C1 segment of cervical spinal cord (tissue), 14 donors: Measurements from ENCODE around the gene TMEM45B.
"Not testable (repeated sequence)": the region's sequence is repeated elsewhere in the genome, so short reads cannot be mapped to it uniquely, and the experiment has no call there.

Source experiments
- DNase-seq, 14 donors: peaks; one replicate each; lab custom pipeline; 2025; lab: John Stamatoyannopoulos, UW

The TMEM45B gene

DNA sequence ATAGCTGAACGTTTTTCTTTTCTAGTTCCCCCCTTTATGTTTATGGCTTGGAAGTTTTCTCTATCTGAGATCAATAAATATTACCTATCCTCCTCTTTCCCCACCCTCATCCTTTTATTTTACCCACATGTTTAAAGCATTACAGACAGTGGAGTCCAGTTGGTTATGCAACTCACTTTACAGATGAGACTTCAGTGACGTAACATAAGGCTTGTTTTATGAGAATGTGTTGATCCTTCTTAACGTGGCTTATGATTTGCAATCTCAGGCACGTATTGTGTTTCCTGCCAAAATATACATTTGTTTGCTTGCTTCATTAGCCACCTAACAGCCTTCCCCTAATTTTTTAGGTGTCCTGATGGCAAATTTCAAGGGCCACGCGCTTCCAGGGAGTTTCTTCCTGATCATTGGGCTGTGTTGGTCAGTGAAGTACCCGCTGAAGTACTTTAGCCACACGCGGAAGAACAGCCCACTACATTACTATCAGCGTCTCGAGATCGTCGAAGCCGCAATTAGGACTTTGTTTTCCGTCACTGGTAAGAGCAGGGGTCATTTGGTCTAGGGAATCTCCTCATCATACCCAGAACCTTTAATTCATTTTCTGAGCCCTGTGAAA is 36.6 kb downstream of the TMEM45B start:
- DNase-seq, result no peak

GRCh38 chr11:129853518-129854231 is 38.0 kb downstream of the TMEM45B start:
- no peak for DNase-seq

DNA sequence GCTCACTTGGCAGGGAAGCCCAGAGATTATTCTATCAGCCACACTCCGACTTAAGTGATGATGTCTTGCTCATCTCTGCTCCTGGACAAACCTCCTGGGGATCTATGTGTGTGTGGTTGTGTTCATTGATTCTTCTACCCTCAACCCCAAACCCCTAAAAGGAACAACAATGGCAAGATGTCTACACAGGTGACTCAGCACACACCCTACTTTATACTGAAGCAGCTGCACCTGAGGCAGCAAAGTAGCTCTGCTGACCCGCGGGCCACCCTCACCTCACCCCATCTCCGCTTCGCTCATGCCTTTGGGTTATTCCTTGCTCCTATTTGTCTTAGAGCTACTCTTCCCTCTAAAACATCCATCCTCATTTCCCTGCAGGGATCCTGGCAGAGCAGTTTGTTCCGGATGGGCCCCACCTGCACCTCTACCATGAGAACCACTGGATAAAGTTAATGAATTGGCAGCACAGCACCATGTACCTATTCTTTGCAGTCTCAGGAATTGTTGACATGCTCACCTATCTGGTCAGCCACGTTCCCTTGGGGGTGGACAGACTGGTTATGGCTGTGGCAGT is 38.7 kb downstream of the TMEM45B start:
- DNase-seq, result no peak

- no peak for DNase-seq
Measured at GRCh38 chr11:129855086-129855485, 39.4 kb downstream of the TMEM45B start.

DNA sequence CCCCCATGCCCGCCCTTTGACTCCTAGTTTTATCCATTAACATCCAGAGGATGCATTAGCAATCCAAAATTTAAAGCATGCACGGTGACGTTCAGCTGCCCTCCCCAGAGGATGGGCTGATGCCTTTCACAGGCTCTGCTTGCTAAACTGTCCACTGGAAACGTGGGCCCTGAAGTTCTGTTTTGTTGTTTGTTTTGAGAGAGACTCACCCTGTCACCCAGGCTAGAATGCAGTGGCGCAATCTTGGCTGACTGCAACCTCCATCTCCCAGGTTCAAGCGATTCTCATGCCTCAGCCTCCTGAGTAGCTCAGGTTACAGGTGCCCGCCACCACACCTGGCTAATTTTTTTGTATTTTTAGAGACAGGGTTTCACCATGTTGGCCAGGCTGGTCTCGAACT is 40.4 kb downstream of the TMEM45B start:
- no peak for DNase-seq

DNA sequence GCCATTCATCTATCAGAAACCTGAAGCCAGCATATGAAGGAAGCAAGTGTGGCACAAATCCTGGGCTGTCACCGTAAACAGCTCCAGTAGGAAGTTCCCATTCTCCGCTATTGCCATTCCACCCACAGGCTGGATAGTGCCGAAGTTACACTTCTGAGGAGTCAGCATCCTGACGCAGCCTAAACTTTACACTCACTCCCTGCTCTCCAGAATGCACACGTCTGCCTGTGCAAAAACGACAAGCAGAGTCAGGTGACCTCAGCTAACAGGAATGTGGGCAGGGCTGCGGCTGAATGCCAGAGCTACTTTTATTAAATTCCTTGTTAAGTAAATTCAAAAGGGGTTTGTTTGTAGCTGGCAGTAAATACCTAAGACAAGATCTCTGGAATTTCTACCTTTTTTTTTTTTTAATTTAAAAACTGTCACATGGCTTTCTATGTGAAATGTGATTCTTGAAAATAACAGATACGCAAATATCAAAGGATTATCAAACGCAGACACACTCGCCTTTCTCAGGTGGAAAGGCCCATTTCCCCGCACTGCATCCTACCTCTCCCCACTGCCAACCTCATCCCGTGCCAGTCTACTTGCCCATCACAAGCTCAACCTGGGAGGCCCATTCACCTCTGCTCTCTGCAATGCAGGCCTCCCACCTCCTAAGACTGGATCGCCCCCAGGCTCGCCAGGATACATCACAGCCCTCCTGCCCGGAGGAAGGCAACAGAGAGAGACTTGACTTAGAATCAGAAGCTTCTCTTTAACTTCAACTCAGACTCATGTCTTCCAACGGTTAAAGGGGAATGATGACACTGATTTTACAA is 46.3 kb downstream of the TMEM45B start:
- no peak for DNase-seq

DNA sequence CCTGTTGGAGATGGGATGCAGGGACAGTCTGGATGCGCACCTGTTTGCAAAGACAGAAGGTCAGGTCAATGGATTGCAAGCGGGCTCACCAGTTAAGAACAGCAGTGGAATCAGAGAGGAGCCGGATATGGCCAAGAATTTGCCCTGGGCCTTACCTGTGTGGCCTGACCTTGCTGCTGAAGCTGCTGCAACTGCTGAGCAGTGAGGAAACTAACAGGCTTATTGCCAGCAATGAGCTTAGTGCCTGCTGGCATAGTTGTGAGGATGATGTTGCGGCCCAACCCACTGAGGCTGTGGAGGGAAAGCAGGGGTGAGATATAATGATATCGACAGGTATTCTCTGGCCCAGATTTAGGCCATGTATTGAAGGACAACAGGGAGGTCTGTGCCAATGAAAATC is 49.2 kb downstream of the TMEM45B start:
- no peak for DNase-seq

- DNase-seq, result no peak
Measured at GRCh38 chr11:129865701-129866100, 50.1 kb downstream of the TMEM45B start.

GRCh38 chr11:129866311-129866710 is 50.7 kb downstream of the TMEM45B start:
- no peak for DNase-seq

DNA sequence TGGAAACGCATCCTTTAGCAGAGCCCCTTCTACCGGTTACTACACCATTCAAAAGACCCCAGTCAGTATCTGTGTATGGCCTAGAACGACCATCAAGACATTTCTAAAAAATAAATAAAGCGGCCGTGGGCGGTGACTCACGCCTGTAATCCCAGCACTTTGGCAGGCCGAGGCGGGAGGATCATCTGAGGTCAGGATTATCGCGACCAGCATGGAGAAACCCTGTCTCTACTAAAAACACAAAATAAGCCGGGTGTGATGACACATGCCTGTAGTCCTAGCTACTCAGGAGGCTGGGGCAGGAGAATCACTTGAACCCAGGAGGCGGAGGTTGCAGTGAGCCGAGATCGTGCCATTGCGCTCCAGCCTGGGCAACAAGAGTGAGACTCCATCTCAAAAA is 53.0 kb downstream of the TMEM45B start:
- DNase-seq, result not testable (repeated sequence)

DNA sequence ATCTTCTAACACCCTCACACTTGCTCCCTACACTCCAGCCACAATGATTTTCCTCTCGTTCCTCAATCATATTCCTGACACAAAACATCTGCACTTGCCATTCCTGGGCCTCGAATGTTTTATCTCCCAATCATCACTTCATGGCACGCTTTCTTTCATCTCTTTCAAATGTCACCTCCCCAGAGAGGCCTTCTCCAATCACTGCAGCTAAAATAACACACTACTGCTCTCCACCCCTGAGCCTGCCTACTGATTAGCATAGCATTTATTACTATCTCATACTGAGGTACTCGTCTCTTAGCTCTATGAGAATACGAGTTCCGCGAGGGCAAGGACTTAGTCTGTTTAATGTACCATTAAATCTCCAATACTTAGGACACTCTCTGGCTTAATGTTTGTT is 56.3 kb downstream of the TMEM45B start:
- no peak for DNase-seq

DNA sequence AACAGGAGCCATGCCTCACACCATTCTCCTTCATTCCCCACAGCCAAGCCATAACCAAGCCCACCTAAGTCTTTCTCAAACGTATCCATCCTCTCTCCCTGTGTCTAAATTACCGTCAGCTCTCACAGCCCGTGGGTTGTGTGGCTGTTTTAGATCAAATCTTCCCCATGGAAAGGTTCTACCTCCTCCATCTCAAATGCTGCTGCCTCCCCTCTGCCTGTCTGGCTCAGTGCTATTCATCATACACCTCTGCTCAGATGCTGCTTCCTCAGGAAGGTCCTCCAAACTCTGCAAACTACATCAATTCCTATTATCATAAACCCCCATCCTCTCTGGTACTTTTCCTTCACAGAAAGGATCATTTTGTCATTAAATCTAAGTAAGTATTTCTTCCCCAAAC is 64.7 kb downstream of the TMEM45B start:
- no peak for DNase-seq

GRCh38 chr11:129881570-129882170 is 66.0 kb downstream of the TMEM45B start:
- DNase-seq, result no peak

DNA sequence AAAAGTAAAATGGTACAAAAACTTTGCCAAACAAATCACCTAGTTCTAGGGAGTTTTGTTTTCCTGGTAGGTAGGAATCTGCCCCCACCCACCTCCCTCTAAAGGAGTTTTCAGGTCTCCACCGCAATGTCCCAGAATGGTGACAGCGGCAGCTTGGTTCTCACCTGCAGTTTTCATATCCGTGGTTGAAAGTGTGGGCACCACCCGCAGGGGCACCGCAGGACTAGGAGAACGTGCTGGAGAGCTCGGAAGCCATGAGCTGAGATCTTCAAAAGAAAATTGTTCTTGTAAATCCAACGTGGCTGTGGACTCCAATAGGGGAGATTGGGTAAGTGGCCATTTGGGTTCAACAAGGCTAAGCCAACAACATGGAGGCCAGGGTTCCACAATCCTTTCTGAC is 68.9 kb downstream of the TMEM45B start:
- DNase-seq, result no peak

DNA sequence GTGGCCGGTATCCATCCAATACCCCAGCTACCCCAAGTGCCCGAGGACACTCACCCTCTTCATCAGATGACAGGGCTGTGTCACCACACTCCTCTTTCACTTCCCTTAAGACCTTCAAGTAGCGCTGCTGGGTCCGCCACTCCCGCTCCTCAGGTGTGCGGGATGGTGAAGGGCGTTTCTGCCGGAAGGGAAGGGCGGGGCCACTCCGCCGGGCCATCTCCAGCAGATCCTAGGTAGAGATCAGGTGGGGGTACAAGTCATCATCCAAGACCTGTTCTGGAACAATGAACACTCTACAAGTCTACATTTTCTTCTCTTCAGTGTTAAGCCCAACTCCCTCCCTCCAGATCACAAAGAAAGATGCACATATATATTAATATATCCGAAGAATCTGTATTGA is 69.7 kb downstream of the TMEM45B start:
- DNase-seq, result no peak

DNA sequence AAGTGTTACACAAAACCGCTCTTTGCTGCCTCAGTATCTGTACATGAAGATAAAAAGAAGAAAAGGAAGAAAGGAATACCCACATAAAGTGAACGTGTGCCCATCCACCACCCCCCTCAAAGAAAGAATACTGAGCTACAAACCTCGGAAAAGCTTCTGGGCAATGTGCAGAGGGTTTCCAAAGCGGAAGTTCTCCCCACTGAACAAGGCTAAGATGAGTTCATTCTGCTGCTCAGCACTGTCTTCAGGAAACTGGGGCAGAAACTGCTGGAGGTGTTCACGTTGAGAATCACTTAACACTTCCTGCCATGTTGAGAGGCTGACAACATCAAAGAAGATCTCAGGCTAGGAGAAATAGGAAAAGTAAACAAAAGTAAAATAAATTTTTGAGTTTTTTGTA is 72.8 kb downstream of the TMEM45B start:
- DNase-seq, result no peak

DNA sequence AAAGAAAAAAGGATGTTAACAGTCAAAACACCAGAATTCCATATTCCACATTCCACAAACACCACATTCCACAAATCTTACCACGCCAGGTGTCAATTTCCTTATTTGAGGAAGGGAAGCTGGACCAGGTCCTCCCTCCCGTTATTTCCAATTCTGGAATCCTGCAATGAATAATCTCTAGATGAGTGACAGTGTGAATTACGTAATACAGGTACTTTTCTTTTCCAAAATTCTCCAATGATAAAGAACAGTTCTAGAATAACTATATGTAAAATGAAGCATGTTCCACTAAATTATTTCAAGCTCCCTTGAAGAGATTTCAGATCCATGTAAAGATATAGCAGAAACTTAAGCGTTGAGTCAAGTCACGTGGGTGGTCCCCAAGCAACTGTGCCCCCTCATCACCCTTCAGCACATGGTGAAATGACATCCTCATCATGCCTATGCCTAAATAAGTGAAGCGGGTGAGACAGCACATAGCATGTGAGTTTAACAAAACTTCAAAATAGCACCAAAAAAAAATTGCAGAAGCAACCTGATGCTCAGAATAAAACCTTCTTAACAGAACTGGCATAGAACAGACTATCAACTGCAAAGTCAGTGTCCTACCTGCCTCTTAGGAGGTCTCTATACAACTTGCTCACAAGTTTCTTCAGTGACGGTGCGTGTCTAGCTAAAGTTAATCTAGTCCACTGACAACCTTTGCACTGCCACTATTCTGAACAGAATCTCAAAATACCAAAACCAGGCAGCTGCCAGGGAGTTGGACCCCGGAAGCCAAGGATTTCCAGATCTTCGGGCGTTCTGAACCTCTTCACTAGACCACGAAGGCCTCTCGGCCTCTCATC is 78.9 kb downstream of the TMEM45B start:
- peak in 1 of 14 donors; percentile 38 for DNase-seq

DNA sequence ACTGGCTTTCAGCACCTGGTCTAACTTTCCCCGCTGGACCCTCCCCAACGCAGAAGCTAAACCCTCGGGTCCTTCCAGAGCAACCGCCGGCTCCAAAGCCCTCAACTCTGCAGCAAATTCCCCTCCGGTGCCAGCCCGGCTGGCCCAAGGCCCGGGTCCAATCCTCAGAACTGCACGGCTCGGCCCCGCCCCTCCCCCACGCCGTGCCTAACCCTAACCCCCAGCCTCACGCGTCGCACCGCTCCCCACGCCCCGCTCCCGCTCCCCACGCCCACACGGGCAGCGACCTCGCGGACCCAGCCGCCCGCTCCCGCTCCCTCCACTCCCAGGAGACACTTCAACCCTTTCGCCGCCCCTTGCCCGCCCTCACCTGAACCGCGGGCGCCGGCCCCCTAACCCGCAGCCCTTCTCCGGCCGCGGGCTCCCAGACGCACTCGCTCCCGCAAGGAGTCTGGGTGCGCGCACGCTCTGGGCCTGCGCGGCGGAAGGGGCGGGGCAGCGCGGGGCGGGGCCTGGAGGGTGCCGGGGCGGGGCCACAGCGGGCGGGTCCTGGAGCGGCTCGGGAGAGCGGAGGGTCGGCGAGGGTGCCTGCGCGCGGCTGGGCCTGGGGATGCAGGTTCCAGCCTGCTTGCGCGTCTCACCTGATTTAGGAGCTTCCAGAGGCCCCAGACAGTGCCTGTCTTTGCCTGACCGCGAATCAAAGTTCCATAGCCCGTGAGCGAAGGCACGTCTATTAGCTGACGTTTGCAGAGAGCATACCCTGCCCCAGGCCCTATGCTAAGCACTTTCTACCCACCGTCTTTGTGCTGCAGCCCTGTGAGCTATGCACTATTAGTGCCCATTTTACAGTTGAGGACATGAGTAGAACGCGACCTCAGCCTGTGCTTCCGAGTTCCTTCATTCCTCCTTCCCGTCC is 79.7 kb downstream of the TMEM45B start, which contains the start of gene NFRKB:
TSS of gene NFRKB (minus strand) at position 453 of the 916 bp plus-strand sequence. CDS start 2,729 bp downstream, outside the sequence.
- peak; percentile 1 to 93 (median 76) for DNase-seq

GRCh38 chr11:129896062-129896461 is 80.4 kb downstream of the TMEM45B start:
- DNase-seq, result peak in 1 of 14 donors; percentile 28

GRCh38 chr11:129905402-129905801 is 89.8 kb downstream of the TMEM45B start:
- DNase-seq, result no peak
